HG03280 (cell line): Measurements from ENCODE around the gene TSPEAR.
"Not testable (repeated sequence)": the region's sequence is repeated elsewhere in the genome, so short reads cannot be mapped to it uniquely, and the experiment has no call there.

Experiments used
- ATAC-seq: cut with Tn5 transposase; IDR thresholded peaks from one replicate; pipeline ENCODE4 v1.9.1; 2021; ENCODE audit warnings: mild to moderate bottlenecking, moderate library complexity; ENCODE audit not compliant: unreplicated experiment

TSPEAR gene

DNA sequence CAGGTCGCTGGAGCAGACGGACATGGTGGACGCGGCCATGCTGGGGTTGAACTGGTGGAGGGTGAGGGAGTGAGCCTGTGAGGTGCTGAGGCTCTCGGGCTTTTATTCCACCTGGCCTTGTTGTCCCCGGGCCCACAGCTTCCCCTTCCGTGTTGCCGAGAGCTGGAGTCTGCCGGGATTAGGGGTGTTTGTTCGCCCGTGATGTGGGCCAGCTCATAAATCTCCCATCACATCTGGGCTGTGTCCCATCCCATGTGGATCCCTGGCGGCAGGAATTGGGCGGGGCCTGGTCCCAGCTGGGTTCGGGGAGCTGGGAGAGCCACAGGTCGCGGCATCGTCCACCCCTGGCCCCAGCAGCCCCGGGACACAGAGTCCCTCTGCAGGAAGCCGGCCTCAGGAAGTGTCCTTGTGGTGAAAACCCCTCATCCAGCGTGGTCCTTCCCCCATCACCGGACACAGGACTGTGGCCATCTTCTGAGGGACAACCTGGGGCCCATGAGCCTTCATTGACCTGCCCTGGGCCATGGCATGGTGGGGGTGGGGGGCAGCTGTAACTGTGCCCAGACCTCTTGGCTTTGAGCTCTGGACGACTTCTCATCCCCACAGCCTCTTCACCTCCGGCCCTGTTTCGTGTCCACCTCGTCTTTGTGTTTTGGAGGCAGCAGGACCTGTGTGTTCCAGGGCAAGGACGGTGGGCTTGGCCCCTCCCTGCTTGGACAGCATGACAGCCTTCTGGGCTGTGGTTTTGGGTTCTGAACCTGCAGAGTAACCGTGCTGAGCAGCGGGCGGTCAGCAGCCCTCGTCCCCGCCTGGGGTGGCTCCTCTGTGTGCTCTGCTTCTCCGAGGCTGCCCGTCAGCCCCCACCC, 118.7 kb downstream of the TSPEAR start, which contains the start of gene KRTAP10-6:
KRTAP10-6 (minus strand) TSS at position 60 of the 866 bp plus-strand sequence; CDS start at position 39, 21 bp downstream.
- ATAC-seq: no peak

DNA sequence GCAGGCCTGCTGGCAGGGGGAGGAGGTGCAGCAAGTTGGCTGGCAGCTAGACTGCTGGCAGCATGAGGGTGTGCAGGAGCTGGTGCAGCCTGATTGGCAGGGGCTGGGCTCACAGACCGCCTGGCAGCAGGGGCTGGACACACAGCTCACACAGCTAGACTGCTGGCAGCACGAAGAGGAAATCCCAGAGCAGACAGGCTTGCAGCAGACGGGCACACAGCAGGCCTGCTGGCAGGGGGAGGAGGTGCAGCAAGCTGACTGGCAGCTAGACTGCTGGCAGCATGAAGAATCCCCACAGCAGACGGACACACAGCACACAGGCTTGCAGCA, 119.6 kb downstream of the TSPEAR start:
- ATAC-seq: not testable (repeated sequence)

GRCh38 chr21:44590897-44591800, 120.2 kb downstream of the TSPEAR start:
- ATAC-seq: not testable (repeated sequence)

DNA sequence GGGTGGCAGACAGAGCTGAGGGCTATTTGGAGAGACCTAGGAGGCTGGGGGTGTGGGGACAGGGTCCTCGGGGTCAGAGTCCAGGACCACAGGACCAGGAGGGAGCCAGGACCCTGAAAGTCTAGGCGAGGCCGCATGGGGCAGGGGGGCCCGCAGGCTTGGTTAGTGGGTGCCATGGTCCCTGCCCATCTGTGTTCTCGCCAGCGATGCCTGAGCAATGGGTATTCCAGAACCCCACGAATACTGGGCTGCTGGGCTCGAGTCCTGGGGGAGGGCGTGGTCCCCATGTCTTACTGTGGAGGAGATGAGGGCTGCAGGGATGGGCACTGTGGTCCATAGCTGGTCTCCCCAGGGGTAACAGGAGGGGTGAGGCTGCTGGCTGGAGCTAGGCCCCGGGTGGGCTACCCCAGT, 121.1 kb downstream of the TSPEAR start:
- no peak for ATAC-seq

- ATAC-seq: no peak
Observed at GRCh38 chr21:44589586-44590305, 121.6 kb downstream of the TSPEAR start.

DNA sequence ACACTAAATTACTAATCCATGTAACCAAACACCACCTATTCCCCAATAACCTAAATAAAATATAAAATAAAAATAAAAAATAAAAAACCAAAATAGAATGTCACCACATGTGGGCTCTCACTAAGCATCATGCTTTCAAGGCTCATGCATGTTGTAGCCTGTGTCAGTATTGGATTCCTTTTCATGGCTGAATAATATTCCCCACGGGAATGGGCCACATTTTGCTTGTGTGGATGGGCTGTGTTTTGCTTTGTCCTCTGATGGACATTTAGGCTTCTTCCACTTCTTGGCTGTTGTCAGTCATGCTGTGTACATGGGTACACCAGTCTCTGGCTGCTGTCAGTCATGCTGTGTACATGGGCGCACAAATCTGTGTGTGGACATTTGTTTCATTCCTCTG, 122.3 kb downstream of the TSPEAR start:
- no peak for ATAC-seq

DNA sequence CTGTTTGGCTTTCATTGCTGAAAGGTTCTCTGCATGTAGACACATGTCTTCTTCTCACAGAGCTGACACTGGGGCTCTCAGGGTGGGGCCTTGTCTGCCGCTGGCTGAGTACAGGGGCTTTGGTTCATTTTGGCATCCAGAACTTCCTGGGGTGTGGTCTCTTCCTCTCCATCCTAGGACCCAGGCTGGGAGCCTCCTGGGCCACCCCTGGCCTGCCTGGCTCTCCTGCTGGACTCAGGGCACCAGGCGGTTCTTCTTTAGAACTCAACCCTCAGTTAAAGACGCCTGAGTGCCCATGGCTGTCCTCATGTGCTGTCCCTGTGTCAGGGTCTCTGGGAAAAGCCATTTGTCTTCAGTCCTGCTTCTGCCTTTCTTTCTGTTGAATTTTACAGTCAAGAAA, 125.5 kb downstream of the TSPEAR start:
- ATAC-seq: no peak

- no peak for ATAC-seq
Observed at GRCh38 chr21:44583800-44584147, 127.6 kb downstream of the TSPEAR start.

DNA sequence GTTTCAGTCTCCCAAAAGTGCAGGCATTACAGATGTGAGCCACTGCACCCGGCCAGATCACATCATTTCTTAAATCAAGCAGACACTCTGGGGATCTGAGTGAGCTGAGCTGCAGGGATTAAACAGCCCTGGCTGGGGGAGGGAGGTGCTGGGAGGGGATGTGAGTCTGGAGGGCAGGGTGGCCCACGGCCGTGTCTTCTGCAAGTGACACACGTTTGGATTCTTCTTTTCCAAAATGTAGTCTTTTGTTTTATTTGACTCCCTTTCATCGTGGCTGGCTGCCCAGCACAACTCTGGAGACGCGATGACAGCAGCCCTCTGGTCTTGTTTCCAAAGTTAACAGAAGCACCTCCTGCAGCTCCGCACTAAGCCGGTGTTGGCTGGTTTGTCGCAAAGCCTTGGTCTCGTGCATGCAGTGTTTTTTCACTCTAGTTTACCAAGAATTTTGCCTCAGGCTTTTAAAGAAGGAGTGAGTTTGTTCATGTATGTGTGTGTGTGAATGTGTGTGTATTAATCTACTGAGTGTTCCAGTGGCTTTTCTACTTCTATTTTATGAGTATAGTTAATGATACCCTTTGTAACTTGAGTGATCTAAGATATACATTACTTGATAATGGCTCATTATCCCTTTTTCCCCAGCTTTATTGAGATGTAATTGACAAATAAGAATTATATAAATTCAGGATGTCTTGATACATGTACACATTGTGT, 128.1 kb downstream of the TSPEAR start:
- ATAC-seq: no peak

- ATAC-seq: no peak
Observed at GRCh38 chr21:44582055-44582454, 129.3 kb downstream of the TSPEAR start.

DNA sequence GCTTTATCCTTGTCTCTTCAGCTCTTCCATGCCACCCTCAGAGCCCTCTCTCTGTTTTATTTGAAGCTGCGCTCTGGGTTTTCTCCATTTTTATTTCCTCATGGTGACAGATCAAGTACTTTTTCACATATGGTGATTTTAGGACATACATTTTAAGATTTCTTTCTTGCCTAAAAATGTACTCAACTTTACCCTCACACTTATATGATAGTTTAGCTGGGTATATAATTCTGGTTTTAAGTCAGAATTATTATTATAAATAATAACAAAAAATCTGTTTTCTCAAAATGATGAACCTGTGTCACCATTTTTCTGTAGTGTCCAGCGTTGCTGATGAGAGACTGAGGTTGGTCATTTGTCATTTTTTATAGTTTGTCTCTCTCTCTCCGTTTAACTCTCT, 130.2 kb downstream of the TSPEAR start:
- ATAC-seq: no peak

DNA sequence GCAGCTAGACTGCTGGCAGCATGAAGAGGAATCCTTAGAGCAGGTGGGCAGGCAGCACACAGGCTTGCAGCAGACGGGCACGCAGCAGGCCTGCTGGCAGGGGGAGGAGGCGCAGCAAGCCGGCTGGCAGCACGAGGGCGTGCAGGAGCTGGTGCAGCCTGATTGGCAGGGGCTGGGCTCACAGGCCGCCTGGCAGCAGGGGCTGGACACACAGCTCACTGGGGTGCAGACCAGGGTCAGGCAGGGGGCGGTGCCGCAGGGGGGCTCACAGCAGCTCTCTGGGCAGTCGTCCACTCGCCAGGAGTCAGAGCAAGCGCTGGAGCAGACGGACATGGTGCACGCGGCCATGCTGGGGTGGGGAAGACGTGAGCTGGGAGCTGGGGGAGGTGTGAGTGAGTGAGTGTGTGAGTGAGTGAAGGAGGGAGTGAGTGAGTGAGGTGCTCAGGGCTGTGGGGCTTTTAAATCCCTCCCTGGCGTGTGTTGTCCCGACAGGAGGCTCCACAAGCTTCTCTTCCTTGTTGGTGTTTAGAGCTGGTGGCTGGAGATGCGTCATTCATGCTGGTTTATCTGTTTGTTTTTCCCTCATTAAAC, 131.0 kb downstream of the TSPEAR start, which contains the start of gene KRTAP10-5:
KRTAP10-5 (minus strand) TSS at position 374 of the 591 bp plus-strand sequence; CDS start at position 348, 26 bp downstream.
- not testable (repeated sequence) for ATAC-seq

DNA sequence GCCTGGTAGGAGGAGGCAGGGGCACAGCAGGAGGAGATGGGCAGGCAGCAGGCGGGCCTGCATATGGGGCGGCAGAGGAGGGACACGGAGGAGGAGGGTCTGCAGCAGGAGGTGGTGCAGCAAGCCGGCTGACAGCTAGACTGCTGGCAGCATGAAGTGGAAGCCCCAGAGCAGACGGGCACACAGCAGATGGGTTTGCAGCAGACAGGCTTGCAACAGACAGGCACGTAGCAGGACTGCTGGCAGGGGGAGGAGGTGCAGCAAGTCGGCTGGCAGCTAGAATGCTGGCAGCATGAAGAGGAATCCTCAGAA, 131.6 kb downstream of the TSPEAR start:
- ATAC-seq: no peak

DNA sequence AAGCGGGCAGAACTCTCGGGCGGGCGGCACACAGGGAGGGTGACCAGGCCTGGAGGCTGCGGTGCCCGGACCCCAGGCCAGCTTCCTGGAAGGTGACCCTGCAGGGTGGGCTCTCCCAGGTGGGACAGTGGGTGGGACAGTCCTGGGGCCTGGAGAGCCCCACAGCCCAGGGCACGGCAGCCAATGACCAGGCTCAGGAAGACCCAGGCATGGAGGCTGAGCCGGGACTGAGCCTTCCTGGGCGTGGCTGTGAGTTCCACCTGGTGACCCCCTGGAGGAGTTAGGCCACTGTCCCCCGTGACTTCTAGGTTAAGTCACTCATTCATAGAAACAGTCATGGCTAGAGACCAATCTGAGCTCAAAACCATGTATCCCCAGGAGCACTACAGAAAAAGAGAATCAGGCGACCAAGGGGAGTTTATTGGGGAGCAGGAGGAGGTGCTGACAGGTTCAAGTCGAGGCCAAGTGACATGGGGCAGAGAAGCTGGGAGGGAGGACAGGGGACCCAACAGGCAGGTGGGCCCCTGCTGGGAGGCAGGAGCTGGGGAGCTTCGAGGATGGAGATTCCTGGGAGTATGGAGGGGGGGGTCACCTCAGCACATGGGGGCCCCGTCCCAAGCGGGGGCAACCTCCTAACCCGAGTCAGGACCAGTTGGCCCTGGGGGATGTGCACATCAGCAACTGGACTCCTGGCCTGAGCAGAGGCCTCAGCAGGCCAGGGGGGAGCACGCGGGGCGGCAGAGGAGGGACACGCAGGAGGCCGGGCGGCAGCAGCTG, 132.1 kb downstream of the TSPEAR start:
- ATAC-seq: no peak

DNA sequence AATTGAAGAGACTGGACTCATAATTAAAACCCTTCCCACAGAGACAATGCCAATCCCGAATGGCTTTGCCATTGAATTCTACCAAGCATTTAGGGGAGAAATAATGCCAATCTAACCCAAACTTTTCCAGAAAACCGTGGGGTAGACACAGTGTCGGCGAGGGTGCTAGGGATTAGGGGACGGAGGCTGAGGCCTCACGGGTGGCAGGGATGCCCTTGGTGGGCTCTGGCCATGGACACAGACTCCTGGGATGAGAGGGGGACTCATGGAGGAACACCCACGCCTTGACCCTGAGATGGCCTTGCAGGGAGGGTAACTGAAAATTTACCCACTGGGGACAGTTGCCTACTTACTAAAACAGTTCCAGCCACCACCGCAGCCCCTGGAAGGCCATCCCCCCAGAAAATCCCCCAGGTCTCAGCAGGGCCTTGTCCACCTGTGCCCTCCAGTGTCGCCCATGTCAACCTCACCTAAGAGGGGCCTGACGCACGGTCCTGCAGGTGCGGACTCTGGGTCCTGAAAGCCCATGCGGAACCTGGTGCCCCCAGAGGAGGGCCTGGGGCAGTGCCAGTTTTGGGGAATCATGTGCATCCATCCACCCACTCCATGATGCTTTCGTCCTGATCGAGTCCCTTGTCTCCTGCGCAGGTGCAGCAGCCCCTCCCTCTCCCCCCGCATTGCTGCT, 132.9 kb downstream of the TSPEAR start:
- ATAC-seq: no peak

DNA sequence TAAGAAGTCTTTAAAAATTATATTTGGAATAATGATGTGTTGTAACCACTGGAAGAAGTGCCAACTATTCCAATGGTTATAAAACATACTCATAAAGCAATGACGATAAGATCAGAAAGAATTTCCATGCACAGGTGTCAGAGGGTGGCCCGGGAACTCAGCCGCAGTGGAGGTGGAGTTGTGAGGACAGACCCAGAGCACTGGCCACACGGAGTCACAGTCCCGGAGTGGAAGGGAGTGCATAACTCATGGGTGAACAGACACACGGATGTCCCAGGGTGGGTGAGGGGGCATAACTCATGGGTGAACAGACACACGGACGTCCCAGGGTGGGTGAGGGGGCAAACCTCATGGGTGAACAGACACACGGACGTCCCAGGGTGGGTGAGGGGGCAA, 135.3 kb downstream of the TSPEAR start:
- ATAC-seq: no peak

DNA sequence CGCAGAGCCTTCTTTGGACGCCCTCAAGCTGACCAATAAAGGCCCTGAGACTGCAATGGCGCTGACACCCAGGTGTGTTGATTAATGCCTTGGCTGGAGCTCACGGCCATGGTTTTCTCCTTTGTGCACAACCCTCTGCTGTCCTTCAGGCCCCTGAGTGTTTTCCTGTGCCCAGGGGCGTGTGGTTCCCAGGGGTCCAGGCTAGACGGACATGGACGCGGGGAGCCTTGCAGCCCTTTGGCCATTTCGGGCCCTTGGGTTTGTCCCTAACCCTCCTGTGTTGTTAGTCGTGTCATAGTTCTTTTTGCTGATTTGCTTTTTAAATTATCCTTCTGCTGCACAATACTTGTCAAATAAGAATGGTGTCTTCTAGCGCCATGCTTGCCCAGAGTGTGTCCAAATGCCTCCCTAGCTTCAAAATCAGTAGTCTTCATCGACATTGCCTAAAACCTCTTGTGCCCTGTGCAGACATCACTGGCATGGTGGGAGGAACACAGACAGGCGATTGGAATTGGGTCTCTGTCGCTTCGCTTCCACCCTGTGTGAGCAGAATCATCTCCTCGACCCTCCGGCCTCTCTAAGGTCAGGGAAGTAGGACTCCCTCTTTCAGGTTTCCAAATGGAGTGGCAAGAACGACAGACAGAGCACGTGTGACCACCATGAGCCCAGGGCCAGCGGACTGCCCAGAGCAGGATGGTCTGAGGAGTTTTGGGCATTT, 135.9 kb downstream of the TSPEAR start:
- no peak for ATAC-seq
